Motor neuron (in vitro differentiated cells): Measurements from ENCODE around the gene NSUN3. TPM values are rescaled to one million over a fixed set of nuclear protein-coding genes. Genes with fewer than 3 reads are reported as not detected.
"Not testable (repeated sequence)": the region's sequence is repeated elsewhere in the genome, so short reads cannot be mapped to it uniquely, and the experiment has no call there.

Source experiments
- ATAC-seq, 8 experiments: fragments of 200-7000 bp; cut with Tn5 transposase; replicated peaks in 6 of 8; 2 replicates each; pipeline ENCODE4 v1.8.0; 2021; ENCODE audit warnings: mild to moderate bottlenecking in 8 of 8, moderate library complexity in 8 of 8
- H3K27ac ChIP-seq, 2 donors: fragments of 250-450 bp; sonication (Bioruptor Pico); 2 replicates each; pipeline ENCODE4 v1.9.0; 2021; ENCODE audit warnings: antibody characterized with exemption in 2 of 2, mild to moderate bottlenecking in 2 of 2, moderate library complexity in 1 of 2
- H3K4me1 ChIP-seq, 2 donors: fragments of 250-450 bp; sonication (Bioruptor Pico); replicated peaks in 1 of 2; 2 replicates each; pipeline ENCODE4 v1.6.1; 2021; ENCODE audit warnings: antibody characterized with exemption in 2 of 2, mild to moderate bottlenecking in 2 of 2, moderate library complexity in 1 of 2
- H3K4me3 ChIP-seq, 5 donors: fragments of 250-450 bp; sonication (Bioruptor Pico); 2 replicates each; pipeline ENCODE4 v1.9.0; 2021; ENCODE audit warnings: antibody characterized with exemption in 5 of 5, mild to moderate bottlenecking in 5 of 5, moderate library complexity in 4 of 5
- WGBS, 10 experiments: fragments of 450-650 bp; shearing (Covaris generic); methylation state at CpG; one replicate each; pipeline ENCODE4 v1.0.0; 2022; 5-methylcytosine and 5-hydroxymethylcytosine counted together
- in situ Hi-C, 9 experiments: fragments of 400-800 bp; cut with MboI; loops; one replicate each; pipeline ENCODE4 v1.15.0; 2021; ENCODE audit warnings: low sequenced_read_pairs in 9 of 9, low pct_unique_long_range_greater_than_20kb in 2 of 9; ENCODE audit not compliant: unreplicated experiment in 9 of 9
- total RNA-seq, 8 experiments: library from RNA; unstranded; fragments of 300-600 nt; gene quantifications; 2 replicates each; pipeline versions ENCODE4 v1.2.3 to v1.2.4, GENCODE V29; 2022

The NSUN3 gene
- total RNA-seq, 8 experiments from 2014 or later = 9.1 to 20.7 (median 13.7) TPM

DNA sequence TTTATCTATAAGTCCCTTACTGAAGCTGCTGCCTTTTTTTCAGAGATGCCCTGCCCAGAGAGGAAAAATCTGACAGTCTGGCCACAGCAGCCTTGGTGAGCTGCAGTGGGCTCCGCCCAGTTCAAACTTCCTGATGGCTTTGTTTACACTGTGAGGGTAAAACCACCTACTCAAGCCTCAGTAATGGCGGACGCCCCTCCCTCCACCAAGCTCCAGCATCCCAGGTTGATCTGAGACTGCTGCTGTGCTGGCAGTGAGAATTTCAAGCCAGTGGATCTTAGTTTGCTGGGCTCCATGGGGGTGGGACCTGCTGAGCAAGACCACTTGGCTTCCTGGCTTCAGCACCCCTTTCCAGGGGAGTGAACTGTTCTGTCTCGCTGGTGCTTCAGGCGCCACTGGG, 17.7 kb downstream of the NSUN3 start:
- H3K4me3 ChIP-seq, H3K4me1 ChIP-seq, in situ Hi-C loops, ATAC-seq, H3K27ac ChIP-seq: not testable (repeated sequence)
- WGBS, 10 experiments = 100% methylated on average over 1 to 2 of the region's 5 CpGs; no CpG with 5 or more reads in 6 of the 10 experiments

DNA sequence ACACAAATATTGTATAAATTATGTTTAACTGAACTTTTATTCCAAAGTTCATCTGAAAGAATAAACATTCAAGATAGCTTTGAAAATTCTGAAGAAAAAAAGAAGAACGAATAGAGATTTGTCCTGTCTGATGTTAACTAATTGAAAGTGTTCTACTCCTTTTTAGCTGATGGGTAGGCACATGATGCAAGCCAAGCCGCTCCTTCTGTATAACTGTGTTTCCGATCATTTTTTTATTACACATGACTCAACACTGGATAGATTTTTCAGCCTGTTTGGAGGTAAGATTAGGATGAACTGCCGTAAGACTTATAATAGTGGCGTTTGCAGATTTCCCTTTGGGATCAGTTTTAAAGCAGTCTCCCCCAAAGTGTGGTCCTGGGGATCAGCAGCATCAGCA, 19.0 kb downstream of the NSUN3 start:
- in situ Hi-C loops = no loop called here
- peak in 5 of 8 experiments; percentile 41 to 77 (median 74) for ATAC-seq
- Histone ChIP-seq H3K4me1 (peaks cover 0 to 8% of the 10 kb centered on the region in 2 donors), H3K4me3 (no peak overlapping the region), H3K27ac (no peak overlapping the region)
- WGBS, 10 experiments = 84 to 100% (median 91%) methylated on average over 1 to 5 of the region's 5 CpGs

DNA sequence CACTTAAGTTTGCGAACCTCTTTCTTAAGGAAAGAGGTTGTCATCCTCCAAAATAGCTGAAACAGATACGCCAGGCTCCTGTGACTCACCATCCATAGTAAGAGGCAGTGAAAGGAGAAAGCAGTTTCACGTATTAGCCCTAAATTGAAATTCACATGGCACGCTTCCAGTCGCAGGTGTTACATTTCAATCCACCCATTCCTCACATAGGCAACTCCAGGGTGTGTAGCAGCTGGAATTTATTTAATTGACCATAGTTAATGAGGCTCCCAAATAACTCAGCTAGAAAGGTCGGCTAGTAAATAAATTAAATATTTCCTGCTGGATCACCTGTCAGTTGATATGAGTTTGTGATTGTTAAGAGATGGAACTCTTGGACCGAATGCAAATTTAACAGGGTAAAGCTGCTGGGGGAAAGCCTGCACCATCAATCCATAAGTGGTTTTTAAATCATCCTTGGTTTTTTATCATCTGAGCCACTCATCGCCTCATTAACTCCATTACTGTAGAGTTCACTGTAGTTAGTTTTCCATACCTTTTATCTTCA, 19.6 kb downstream of the NSUN3 start:
- 71 to 100% (median 82%) methylated on average over 1 to 8 of the region's 8 CpGs for WGBS, 10 experiments
- in situ Hi-C loops = no loop called here
- Histone ChIP-seq H3K4me1 (peaks cover 0 to 8% of the 10 kb centered on the region in 2 donors), H3K4me3 (no peak overlapping the region), H3K27ac (no peak overlapping the region)
- ATAC-seq = peak in 5 of 8 experiments; percentile 40 to 83 (median 54)

DNA sequence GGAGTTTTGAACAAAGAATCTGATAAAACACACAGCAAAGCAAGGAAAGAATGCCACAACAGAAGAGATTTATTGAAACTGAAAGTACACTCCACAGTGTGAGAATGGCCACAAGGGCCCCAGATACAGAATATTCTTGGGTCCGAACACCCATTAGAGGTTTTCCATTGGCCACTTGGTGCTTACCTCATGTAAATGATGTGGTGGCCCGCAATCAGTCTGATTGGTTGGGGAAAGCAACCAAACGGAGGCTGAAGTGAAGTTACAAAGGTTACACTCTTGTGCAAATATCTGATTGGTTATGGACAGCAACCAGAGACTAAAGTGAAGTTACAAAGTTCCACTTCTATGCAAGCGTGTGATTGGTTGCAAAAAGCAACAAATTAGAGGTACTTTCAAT, 20.4 kb downstream of the NSUN3 start:
- H3K4me1 ChIP-seq = peaks cover 0 to 8% of the 10 kb centered on the region in 2 donors
- 85 to 100% (median 94%) methylated on average over 1 to 4 of the region's 4 CpGs; no CpG with 5 or more reads in 1 of the 10 experiments for WGBS, 10 experiments
- H3K4me3 ChIP-seq = no peak overlapping the region
- ATAC-seq = peak in 1 of 8 experiments; percentile 25
- in situ Hi-C loops = no loop called here
- no peak overlapping the region for H3K27ac ChIP-seq

DNA sequence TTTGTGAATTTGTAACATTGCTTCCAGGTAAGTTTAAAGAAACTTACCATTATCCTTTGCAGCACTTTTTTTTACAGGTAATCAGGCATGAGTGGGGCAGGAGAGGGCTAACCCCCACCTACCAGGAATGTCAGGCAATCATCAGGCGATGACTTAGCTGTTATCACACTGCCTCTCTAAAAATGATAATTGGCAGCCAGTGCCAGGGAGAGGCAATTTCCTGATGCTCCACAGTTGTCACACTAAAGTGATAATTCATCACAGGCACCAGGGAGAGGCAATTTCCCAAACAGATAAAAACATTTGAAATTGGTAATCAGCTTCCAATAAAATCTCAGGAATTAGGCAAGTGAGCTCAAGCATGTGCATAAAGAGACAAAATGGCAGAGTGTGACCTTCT, 26.3 kb downstream of the NSUN3 start:
- no peak for ATAC-seq
- no peak overlapping the region for H3K4me3 ChIP-seq
- H3K27ac ChIP-seq = no peak overlapping the region
- H3K4me1 ChIP-seq = no peaks in the 10 kb centered on the region
- WGBS, 10 experiments = 80 to 100% (median 100%) methylated on average over 1 of the region's 1 CpG; no CpG with 5 or more reads in 4 of the 10 experiments
- in situ Hi-C loops = no loop called here

DNA sequence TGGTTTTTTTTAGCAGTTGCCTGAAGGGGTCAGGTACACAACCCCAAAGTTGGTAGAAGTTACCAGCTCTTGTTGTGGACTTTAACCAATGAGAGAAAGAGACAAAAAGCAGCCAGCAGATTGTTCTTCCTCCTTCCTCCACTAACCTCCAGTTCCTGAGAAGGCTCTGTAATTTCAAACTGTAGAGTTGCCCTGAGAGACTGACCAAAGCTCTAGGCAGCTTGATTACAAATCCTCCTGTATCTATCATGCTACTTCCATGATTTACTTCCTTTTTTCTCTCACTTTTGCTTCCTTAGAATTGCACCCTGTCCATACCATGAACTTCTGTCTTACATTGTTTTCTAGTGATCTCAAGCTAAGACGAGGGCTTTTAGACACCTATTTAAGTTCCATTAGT, 29.2 kb downstream of the NSUN3 start:
- Histone ChIP-seq H3K4me3 (no peak overlapping the region), H3K27ac (no peak overlapping the region), H3K4me1 (no peaks in the 10 kb centered on the region)
- 71 to 100% (median 95%) methylated on average over 1 of the region's 1 CpG; no CpG with 5 or more reads in 2 of the 10 experiments for WGBS, 10 experiments
- no peak for ATAC-seq
- in situ Hi-C loops = no loop called here

DNA sequence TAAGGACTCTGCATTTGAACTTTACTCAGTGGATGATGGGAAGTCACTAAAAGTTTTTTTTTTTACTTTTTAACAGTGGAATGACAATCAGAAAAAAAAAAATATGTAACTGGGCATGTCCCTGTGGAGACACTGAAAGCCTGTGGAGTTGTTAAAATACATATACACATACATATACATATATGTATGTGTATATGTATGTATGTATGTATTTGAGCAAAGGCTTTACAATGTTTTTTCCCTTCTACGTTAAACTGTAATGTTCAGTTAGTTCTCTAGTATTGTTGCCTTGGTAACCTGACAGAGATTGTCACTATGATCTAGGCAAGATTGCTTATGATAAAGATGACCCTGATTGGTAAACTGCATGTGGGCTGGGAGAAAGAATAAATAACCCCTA, 30.3 kb downstream of the NSUN3 start:
- H3K27ac ChIP-seq = no peak overlapping the region
- ATAC-seq = peak in 2 of 8 experiments; percentile 29 to 91
- no peaks in the 10 kb centered on the region for H3K4me1 ChIP-seq
- 80 to 100% (median 87%) methylated on average over 1 of the region's 1 CpG; no CpG with 5 or more reads in 6 of the 10 experiments for WGBS, 10 experiments
- in situ Hi-C loops = no loop called here
- no peak overlapping the region for H3K4me3 ChIP-seq

DNA sequence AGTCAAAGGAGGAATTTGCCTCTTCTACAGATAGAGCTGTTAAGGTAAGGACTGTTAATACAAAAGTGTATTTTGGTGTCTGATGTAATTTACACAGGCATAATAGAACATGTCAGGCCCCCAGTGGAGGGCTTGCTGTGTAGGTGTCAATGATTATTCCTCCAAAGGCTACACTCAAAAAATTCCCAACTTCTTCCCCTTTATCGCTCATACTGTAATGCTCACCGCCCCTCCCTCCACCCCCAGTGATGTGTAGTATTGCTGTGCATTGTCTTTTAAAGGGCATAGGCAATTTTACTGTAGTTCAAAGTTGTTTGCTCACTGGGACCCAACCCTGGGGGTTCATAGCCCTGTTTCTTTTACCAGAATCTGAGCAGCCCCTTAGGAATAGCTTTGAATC, 32.2 kb downstream of the NSUN3 start:
- in situ Hi-C loops = no loop called here
- H3K27ac ChIP-seq = no peak overlapping the region
- no peak overlapping the region for H3K4me3 ChIP-seq
- no peak for ATAC-seq
- 88 to 100% (median 100%) methylated on average over 2 of the region's 2 CpGs; no CpG with 5 or more reads in 7 of the 10 experiments for WGBS, 10 experiments
- H3K4me1 ChIP-seq = no peaks in the 10 kb centered on the region

DNA sequence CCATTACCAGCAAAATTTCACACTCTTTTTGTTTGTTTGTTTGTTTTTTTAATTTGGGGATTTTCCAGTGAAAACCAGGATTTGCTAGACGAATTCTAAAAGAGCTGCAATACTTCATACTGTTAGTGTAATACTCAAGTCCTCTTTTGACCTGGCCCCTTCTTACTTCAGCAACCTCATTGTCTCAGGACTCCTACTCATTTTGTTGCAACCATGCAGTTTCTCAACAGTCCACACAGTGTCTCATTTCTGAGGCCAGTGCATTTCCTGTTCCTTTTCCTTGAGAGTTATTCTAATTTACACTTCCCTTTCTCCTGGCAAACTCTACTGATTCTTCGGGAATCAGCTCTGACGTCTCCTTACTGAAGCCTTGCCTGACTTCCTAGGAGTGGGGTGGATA, 35.6 kb downstream of the NSUN3 start:
- H3K27ac ChIP-seq = no peak overlapping the region
- in situ Hi-C loops = no loop called here
- H3K4me3 ChIP-seq = no peak overlapping the region
- no peak for ATAC-seq
- WGBS, 10 experiments = 63 to 100% (median 86%) methylated on average over 1 to 3 of the region's 3 CpGs; no CpG with 5 or more reads in 1 of the 10 experiments
- H3K4me1 ChIP-seq = no peaks in the 10 kb centered on the region

DNA sequence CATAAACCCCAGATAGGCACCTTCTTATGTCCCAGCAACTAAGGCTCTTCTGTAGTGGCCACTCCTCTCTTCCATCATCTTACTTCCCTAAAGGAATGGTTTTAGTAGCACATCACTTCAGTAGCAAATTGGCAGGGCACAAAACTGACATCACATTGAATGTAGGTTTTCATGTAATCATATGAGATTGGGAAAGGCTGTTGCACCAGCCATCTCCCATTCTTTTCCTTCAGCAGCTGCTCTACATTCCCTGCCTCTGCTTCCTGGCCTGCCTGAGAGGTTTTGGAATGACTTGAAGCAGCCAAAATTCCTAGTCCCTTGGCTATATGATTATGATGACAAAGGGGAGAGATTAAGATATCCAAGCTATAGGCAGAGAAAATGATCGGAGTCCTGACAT, 36.5 kb downstream of the NSUN3 start:
- no peak for ATAC-seq
- H3K4me3 ChIP-seq = no peak overlapping the region
- no peak overlapping the region for H3K27ac ChIP-seq
- in situ Hi-C loops = no loop called here
- H3K4me1 ChIP-seq = no peaks in the 10 kb centered on the region
- 80 to 100% (median 96%) methylated on average over 1 of the region's 1 CpG; no CpG with 5 or more reads in 2 of the 10 experiments for WGBS, 10 experiments

DNA sequence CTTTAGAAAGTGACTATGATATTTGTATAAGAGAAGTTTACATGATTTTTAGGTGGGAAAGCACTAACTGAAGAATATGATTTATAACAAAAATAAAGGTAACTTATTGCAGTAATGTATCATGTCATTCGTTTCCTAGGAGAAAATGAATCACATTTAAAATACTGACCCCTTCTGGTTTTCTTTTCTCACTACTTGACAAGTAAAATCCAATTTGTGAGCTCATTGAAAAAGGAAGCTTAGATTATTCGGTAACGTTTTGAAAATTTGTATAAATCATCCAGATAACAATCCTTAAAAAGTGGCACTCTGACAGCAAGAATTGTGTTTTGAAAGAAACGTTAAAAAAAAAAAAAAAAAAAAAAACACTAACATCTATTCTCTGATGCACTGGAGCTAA, 39.0 kb downstream of the NSUN3 start:
- in situ Hi-C loops = no loop called here
- no peak overlapping the region for H3K4me3 ChIP-seq
- WGBS, 10 experiments = 41 to 92% (median 73%) methylated on average over 3 to 4 of the region's 4 CpGs; no CpG with 5 or more reads in 1 of the 10 experiments
- no peaks in the 10 kb centered on the region for H3K4me1 ChIP-seq
- no peak overlapping the region for H3K27ac ChIP-seq
- ATAC-seq = no peak

DNA sequence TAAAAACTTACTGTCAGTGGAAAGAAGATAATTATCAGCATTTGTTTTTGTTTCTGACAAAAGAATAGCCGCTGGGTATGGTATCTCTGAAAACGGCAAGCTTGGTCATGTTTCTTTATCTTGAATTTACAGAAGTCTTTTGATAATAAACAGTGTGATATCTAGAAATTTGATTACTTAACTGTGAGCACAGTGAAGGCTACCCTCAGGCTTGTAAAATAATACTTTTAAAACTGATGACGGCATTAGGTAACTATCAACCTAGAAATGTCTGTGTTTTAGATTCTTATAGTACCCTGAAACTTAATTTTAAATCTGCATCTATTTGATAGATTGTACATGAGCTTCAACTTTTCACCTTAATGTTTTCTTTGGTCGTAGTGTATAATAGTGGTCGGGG, 43.4 kb downstream of the NSUN3 start:
- in situ Hi-C loops = no loop called here
- Histone ChIP-seq H3K27ac (no peak overlapping the region), H3K4me1 (no peaks in the 10 kb centered on the region), H3K4me3 (no peak overlapping the region)
- ATAC-seq = no peak
- 73 to 100% (median 93%) methylated on average over 2 to 5 of the region's 5 CpGs for WGBS, 10 experiments

DNA sequence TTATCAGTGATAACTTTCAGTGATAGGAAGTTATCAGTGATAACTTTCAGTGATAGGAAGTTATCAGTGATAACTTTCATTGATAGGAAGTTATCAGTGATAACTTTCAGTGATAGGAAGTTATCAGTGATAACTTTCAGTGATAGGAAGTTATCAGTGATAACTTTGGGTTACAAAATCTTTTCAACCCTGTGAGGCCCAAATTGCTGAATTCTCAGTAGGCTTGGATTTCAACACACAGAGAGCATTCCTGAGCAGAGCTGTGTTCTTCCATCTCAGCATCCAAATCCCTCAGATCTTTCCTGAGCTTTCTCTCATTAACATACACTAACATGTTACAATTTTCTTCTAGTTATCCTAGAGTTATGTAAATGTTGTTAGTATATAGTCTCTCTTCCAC, 47.4 kb downstream of the NSUN3 start:
- H3K4me1 ChIP-seq, ATAC-seq, H3K27ac ChIP-seq, H3K4me3 ChIP-seq, in situ Hi-C loops: not testable (repeated sequence)

DNA sequence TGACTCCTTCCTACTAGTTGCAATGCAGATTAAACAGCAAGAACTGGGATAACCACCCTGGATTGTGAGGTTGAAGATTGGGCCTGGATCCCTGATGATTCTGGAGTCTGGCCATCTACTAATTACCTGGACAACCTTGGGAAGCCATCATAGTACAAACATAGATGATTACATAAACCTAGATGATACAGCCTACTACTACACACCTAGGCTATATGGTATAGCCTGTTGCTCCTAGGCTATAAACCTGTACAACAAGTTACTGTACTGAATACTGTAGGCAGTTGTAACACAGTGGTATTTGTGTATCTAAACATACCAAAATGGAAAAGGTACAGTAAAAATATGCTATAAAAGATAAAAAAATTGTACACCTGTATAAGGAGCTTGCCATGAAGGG, 48.0 kb downstream of the NSUN3 start:
- no peak overlapping the region for H3K27ac ChIP-seq
- no peak for ATAC-seq

More for the DNA sequence above, 48.0 kb downstream of the NSUN3 start:
- in situ Hi-C loops = no loop called here
- no peak overlapping the region for H3K4me3 ChIP-seq
- H3K4me1 ChIP-seq = no peaks in the 10 kb centered on the region
